Measurements from ENCODE around the gene RTTN. TPM values are rescaled to one million over a fixed set of nuclear protein-coding genes. Genes with fewer than 3 reads are reported as not detected.
A peak's percentile ranks its signal among the peaks of the same experiment; 100 is the strongest.

RTTN gene
- total and polyA plus RNA-seq, 9 of the 15 experiments (the other 6 are each of a cell fraction or from before 2014, with no cell fraction given), result 3.1 to 18.3 (median 10.6) TPM

GRCh38 chr18:70205421-70206397, at the start of gene RTTN (continued):
- TF ChIP-seq, protein P1, sequence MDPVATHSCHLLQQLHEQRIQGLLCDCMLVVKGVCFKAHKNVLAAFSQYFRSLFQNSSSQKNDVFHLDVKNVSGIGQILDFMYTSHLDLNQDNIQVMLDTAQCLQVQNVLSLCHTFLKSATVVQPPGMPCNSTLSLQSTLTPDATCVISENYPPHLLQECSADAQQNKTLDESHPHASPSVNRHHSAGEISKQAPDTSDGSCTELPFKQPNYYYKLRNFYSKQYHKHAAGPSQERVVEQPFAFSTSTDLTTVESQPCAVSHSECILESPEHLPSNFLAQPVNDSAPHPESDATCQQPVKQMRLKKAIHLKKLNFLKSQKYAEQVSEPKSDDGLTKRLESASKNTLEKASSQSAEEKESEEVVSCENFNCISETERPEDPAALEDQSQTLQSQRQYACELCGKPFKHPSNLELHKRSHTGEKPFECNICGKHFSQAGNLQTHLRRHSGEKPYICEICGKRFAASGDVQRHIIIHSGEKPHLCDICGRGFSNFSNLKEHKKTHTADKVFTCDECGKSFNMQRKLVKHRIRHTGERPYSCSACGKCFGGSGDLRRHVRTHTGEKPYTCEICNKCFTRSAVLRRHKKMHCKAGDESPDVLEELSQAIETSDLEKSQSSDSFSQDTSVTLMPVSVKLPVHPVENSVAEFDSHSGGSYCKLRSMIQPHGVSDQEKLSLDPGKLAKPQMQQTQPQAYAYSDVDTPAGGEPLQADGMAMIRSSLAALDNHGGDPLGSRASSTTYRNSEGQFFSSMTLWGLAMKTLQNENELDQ (CRISPR knock-in tag; IDR thresholded peaks at IDR 0.05; ENCODE audit: borderline replicate concordance), result no peak
- TF ChIP-seq ID3 (CRISPR knock-in tag; IDR thresholded peaks at IDR 0.05) (no peak), ID3 (tag; IDR thresholded peaks at IDR 0.05) (peak; percentile 92), ZNF561 (CRISPR knock-in tag; conservative IDR thresholded peaks at IDR 0.05) (no peak), BHLHE40 (IDR thresholded peaks at IDR 0.05; ENCODE audit: low read length) (no peak; the same call in 1 of the 2 replicates), CHD4 (IDR thresholded peaks at IDR 0.05; ENCODE audit: insufficient read depth, insufficient replicate concordance, low read depth, low read length, poor library complexity, severe bottlenecking) (no peak), ZBTB7A (IDR thresholded peaks at IDR 0.05; ENCODE audit: borderline replicate concordance, control insufficient read depth, low read depth, low read length) (no peak), BACH1 (tag; IDR thresholded peaks at IDR 0.05) (no peak; the same call in 1 of the 2 replicates), ZNF224 (CRISPR knock-in tag; IDR thresholded peaks at IDR 0.05) (no peak), PHB2 (IDR thresholded peaks at IDR 0.05; ENCODE audit: low read depth) (no peak), SAFB (IDR thresholded peaks at IDR 0.05; ENCODE audit: borderline replicate concordance, low read depth, low read length) (no peak), ELF4 (CRISPR knock-in tag; IDR thresholded peaks at IDR 0.05) (no peak), POLR2B (IDR thresholded peaks at IDR 0.05; ENCODE audit: low read depth, partially characterized antibody) (peak; percentile 55), GTF2F1 (IDR thresholded peaks at IDR 0.05; ENCODE audit: low read depth, low read length) (no peak), SMC3 (conservative IDR thresholded peaks at IDR 0.05; ENCODE audit: insufficient read depth, low read depth, low read length) (no peak), GTF2A2 (tag; IDR thresholded peaks at IDR 0.05) (peak; percentile 63; the same call in 1 of the 2 replicates)
- TF ChIP-seq, protein P2, sequence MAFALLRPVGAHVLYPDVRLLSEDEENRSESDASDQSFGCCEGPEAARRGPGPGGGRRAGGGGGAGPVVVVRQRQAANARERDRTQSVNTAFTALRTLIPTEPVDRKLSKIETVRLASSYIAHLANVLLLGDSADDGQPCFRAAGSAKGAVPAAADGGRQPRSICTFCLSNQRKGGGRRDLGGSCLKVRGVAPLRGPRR (CRISPR knock-in tag; IDR thresholded peaks at IDR 0.05), result no peak
- TF ChIP-seq, protein P3, sequence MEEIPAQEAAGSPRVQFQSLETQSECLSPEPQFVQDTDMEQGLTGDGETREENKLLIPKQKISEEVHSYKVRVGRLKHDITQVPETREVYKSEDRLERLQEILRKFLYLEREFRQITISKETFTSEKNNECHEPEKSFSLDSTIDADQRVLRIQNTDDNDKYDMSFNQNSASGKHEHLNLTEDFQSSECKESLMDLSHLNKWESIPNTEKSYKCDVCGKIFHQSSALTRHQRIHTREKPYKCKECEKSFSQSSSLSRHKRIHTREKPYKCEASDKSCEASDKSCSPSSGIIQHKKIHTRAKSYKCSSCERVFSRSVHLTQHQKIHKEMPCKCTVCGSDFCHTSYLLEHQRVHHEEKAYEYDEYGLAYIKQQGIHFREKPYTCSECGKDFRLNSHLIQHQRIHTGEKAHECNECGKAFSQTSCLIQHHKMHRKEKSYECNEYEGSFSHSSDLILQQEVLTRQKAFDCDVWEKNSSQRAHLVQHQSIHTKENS (CRISPR knock-in tag; IDR thresholded peaks at IDR 0.05), result no peak
- TF ChIP-seq, protein P4, sequence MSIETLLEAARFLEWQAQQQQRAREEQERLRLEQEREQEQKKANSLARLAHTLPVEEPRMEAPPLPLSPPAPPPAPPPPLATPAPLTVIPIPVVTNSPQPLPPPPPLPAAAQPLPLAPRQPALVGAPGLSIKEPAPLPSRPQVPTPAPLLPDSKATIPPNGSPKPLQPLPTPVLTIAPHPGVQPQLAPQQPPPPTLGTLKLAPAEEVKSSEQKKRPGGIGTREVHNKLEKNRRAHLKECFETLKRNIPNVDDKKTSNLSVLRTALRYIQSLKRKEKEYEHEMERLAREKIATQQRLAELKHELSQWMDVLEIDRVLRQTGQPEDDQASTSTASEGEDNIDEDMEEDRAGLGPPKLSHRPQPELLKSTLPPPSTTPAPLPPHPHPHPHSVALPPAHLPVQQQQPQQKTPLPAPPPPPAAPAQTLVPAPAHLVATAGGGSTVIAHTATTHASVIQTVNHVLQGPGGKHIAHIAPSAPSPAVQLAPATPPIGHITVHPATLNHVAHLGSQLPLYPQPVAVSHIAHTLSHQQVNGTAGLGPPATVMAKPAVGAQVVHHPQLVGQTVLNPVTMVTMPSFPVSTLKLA (conservative IDR thresholded peaks at IDR 0.05), result peak; percentile 43 to 72; a peak in 3 of 4 replicates
